OCI-LY1 (cell line): ENCODE data around the gene PTPRR.

Experiments
- EZH2 ChIP-seq: fragments of 200-600 bp; sonication (generic), shearing (Covaris generic); IDR thresholded peaks from 2 replicates; pipeline ENCODE4 v1.8.0; 2017; ENCODE audit warnings: borderline replicate concordance, mixed run types, mild to moderate bottlenecking, antibody characterized with exemption, low read length, moderate library complexity, mixed read lengths
- TF ChIP-seq, protein P1 (sequence below): fragments of 200-600 bp; sonication (generic), shearing (Covaris generic); IDR thresholded peaks from 2 replicates; pipeline ENCODE4 v1.5.1; 2017; ENCODE audit warnings: mild to moderate bottlenecking, antibody characterized with exemption, low read length, moderate library complexity, mixed read lengths

DNA sequence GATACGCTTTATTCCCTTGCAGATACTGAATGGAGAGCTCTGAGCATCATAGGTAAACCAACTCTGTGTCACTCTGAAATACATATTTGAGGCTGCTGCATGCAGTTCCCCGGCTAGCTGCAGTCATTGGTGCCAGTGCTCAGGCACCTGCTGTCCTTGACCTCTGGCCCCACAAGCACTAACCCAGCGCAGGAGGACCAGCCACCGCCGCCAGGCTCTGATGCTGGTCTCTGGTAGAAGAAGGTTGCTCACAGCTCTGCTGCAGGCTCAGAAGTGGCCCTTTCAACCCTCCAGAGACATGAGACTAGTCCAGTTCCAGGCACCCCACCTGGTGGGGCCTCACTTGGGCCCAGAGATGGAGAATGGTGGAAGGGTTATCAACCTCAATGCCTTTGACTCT is 248.8 kb downstream of the PTPRR start:
- TF ChIP-seq, protein P1, sequence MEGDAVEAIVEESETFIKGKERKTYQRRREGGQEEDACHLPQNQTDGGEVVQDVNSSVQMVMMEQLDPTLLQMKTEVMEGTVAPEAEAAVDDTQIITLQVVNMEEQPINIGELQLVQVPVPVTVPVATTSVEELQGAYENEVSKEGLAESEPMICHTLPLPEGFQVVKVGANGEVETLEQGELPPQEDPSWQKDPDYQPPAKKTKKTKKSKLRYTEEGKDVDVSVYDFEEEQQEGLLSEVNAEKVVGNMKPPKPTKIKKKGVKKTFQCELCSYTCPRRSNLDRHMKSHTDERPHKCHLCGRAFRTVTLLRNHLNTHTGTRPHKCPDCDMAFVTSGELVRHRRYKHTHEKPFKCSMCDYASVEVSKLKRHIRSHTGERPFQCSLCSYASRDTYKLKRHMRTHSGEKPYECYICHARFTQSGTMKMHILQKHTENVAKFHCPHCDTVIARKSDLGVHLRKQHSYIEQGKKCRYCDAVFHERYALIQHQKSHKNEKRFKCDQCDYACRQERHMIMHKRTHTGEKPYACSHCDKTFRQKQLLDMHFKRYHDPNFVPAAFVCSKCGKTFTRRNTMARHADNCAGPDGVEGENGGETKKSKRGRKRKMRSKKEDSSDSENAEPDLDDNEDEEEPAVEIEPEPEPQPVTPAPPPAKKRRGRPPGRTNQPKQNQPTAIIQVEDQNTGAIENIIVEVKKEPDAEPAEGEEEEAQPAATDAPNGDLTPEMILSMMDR = no peak
- no peak for TF ChIP-seq EZH2
